Muscle layer of duodenum (tissue), 2 donors: ENCODE results near the gene VGF.
"Not testable (repeated sequence)": the region's sequence is repeated elsewhere in the genome, so short reads cannot be mapped to it uniquely, and the experiment has no call there.

Experiments used
- H3K27ac ChIP-seq: one replicate; pipeline ENCODE4 v1.7.0; 2013; ENCODE audit warnings: mild to moderate bottlenecking, low read length
- H3K27me3 ChIP-seq: one replicate; pipeline ENCODE4 v1.7.0; 2013; ENCODE audit warnings: low read depth, mild to moderate bottlenecking, control low read depth, low read length
- H3K36me3 ChIP-seq, 2 donors: one replicate each; pipeline ENCODE4 v1.7.0; 2013; ENCODE audit warnings: low read length in 2 of 2, control low read depth in 1 of 2, mild to moderate bottlenecking in 1 of 2; ENCODE audit not compliant: insufficient read depth in 2 of 2, control insufficient read depth in 1 of 2
- H3K4me1 ChIP-seq, 2 donors: one replicate each; pipeline ENCODE4 v1.7.0; 2013; ENCODE audit warnings: low read length in 2 of 2, mild to moderate bottlenecking in 2 of 2, control low read depth in 1 of 2, moderate library complexity in 1 of 2; ENCODE audit not compliant: insufficient read depth in 2 of 2, control insufficient read depth in 1 of 2
- H3K4me3 ChIP-seq, 2 donors: one replicate each; pipeline ENCODE4 v1.7.0; 2013; ENCODE audit warnings: low read length in 2 of 2, low read depth in 1 of 2, mild to moderate bottlenecking in 1 of 2
- H3K9me3 ChIP-seq, 2 donors: one replicate each; pipeline ENCODE4 v1.7.0; 2013; ENCODE audit warnings: low read length in 2 of 2, control low read depth in 1 of 2, mild to moderate bottlenecking in 1 of 2; ENCODE audit not compliant: control insufficient read depth in 1 of 2
- donor health status: healthy.

VGF gene

DNA sequence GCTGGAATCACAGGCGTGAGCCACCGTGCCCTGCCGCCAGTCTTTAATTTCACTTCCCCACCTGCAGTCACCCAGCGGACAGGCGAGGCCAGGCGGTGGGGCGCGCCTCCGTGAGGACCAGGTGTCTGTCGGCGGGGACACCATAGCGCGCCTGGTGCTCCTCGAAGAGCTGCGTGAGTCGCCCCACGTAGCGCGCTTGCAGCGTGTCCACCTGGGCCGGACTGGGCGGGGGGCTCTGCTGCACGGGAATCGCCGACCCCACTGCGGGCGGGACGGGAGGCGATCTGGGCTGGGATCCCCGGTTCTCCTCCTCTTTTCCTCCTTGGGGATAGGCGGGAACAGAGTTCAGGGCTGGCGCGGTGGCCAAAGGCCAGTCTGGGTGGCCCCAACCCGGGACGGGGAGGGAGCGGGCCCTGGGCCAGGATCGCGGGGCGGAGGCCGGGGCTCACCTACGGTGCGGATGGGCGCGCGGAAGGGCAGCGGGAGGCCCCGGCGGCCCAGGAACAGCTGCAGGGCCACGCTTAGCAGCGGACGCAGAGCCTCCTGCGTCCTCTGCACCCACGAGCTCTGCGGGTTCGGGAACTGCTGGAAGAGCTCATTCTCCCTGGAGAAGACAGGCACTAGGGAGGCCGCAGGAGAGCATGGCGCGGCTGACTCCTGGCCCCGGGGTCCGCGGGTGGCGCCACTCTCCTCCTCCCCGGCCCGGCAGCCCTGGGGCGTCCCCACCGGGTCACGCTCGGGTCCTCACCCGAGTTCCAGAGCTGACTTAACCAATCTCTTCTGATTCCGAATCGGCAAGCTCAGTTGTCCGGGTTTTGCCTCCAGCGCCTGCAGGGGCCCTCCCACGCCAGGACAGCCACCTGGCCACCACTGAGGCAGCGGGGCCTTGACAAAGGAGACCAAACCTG lies 36.6 kb upstream of the VGF start:
- no peak overlapping the region for H3K27ac ChIP-seq
- peaks cover 0 to 12% of the 10 kb centered on the region in 2 donors for H3K36me3 ChIP-seq
- H3K9me3 ChIP-seq = no peaks in the 10 kb centered on the region
- peaks cover 14% of the 10 kb centered on the region for H3K27me3 ChIP-seq
- peak overlapping the region in 1 of 2 donors; percentile 23 for H3K4me3 ChIP-seq
- H3K4me1 ChIP-seq = peaks cover 0 to 9% of the 10 kb centered on the region in 2 donors

DNA sequence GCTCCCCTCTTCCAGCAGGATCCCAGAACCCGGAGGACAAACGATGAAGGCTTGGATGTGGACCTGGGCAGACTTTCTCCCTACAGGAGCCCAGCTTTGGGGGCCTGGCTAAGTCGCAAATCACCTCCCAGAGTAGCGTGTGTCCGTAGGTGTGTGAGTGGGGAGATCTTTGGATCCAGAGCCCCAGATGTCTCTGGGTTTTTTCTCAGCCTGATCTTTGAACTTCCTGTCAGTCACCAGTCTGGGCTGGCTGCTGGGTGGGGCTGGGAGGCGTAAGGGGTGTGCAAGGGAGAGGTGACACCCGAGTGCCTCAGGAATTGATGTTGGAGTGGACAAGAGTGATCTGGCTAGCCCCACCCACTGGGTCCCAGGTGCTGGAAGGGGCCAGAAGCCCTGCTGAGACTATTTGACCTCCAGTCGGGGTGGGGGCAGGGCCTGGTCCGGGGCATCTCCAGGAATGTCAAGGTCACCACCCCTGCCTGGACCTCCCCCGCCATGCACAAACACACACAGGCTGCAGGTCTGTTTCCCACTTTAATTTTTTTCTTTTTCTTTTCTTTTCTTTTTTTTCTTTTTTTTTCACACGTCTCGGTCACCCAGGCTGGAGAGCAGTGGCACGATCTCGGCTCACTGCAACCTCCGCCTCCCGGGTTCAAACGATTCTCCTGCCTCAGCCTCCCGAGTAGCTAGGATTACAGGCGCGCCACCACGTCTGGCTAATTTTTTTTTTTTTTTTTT lies 35.7 kb upstream of the VGF start, which contains the start of gene MOGAT3:
Gene MOGAT3 (minus strand): TSS at position 175 of the 738 bp plus-strand sequence. CDS start 182 bp downstream, outside the sequence.
- Histone ChIP-seq H3K27ac (peak within 1 kb of the TSS; percentile 27), H3K9me3 (no peaks in the 10 kb centered on the region), H3K4me1 (peaks cover 0 to 9% of the 10 kb centered on the region in 2 donors), H3K27me3 (peaks cover 14% of the 10 kb centered on the region), H3K36me3 (peaks cover 0 to 4% of the 10 kb centered on the region in 2 donors), H3K4me3 (peak within 1 kb of the TSS; percentile 23 to 45)

DNA sequence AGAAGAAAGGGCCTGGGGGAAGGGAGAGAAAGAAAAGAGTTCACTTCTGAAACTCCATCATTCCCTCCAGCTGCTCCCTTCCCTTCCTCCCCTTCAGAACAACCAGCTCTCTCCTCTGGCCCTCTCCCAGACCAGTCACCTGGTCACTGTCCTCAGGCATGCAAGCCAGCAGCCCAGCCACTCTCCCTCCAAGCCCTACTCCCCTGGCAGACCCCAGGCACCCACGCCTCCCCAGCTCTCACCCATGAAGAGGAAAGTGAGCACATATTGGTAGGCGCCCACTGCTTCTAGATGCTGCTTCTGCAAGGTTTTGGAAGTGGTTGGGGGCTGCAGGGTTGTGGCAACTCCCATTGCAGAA lies 35.1 kb upstream of the VGF start:
- Histone ChIP-seq H3K4me3 (peak overlapping the region in 1 of 2 donors; percentile 45), H3K27ac (peak overlapping the region; percentile 27), H3K4me1 (peaks cover 0 to 9% of the 10 kb centered on the region in 2 donors), H3K9me3 (no peaks in the 10 kb centered on the region), H3K36me3 (no peaks in the 10 kb centered on the region), H3K27me3 (peaks cover 14% of the 10 kb centered on the region)

DNA sequence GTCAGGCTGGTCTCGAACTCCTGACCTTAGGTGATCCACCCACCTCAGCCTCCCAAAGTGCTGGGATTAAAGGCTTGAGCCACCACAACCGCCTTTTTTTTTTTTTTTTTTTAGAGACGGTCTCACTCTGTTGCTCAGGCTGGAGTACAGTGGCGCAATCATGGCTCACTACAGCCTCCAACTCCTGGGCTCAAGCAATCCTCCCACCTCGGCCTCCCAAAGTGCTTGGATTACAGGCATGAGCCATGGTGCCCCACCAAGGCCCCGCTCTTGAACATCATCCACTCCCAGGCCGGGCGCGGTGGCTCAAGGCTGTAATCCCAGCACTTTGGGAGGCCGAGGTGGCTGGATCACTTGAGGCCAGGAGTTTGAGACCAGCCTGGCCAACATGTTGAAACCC lies 34.2 kb upstream of the VGF start:
- H3K9me3 ChIP-seq, H3K36me3 ChIP-seq, H3K4me1 ChIP-seq, H3K27ac ChIP-seq, H3K4me3 ChIP-seq: not testable (repeated sequence)
- peaks cover 14% of the 10 kb centered on the region for H3K27me3 ChIP-seq

DNA sequence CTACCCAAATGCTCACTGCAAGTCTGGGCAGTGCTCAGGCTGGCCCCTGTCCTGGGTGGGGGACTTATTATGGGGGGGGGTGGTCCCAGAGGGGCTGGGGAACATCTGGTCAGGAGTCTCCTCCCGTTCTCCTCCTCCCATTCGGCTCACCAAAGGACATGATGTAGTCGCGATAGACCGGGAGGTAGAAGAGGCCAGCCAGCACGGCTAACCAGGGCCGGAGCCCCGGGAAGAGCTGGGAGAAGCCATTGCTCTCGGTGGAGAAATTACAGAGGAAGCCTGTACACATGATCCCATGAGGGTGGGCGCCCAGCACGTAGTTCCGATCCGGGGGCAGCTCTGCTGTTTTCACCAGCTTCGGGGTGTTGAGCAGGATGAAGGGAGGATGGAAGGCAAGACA lies 33.1 kb upstream of the VGF start:
- Histone ChIP-seq H3K27ac (no peak overlapping the region), H3K4me1 (peaks cover 0 to 9% of the 10 kb centered on the region in 2 donors), H3K9me3 (no peaks in the 10 kb centered on the region), H3K4me3 (no peak overlapping the region), H3K36me3 (no peaks in the 10 kb centered on the region), H3K27me3 (peaks cover 14% of the 10 kb centered on the region)

DNA sequence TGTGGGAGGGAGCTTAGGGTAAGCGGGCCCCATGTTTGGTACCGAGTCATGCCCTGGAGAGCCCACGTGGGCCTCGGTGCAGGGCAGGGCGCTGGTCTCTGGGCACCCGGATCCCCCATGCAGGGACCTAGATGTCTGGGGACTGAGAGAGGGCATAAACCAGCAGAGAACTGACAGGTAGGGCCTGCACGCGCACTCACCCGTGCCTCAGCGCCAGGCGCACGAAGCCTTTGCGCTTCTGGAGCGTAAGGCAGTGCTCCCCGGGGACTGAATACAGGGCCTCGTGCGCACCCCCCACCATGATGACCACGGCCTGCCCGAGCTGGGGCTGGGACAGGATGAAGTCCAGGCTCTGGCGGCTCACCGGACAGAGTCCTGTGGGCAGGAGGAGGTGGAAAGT lies 32.6 kb upstream of the VGF start:
- H3K27me3 ChIP-seq = peaks cover 14% of the 10 kb centered on the region
- H3K9me3 ChIP-seq = no peaks in the 10 kb centered on the region
- no peak overlapping the region for H3K27ac ChIP-seq
- H3K4me1 ChIP-seq = peaks cover 0 to 9% of the 10 kb centered on the region in 2 donors
- H3K36me3 ChIP-seq = no peaks in the 10 kb centered on the region
- no peak overlapping the region for H3K4me3 ChIP-seq

DNA sequence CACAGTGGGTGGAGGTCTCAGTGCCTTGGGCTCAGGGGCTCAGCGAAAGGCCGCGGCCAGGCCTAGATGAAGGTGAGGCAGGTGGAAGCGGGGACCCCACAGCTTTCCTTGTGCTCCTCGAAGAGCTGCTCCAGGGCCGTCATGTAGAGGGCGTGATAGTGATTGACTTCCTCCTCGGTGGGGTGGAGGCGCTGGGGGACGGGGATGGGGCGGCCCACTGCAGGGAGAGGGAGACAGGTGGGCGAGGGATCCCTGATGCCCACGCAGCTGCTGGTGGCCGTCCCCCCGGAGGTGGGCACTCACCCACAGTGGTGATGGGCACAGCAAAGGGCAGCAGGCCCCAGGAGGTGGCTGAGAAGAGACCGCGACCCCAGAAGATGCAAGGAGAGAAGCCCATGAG lies 30.5 kb upstream of the VGF start:
- Histone ChIP-seq H3K4me3 (no peak overlapping the region), H3K27me3 (peaks cover 6% of the 10 kb centered on the region), H3K9me3 (no peaks in the 10 kb centered on the region), H3K4me1 (no peaks in the 10 kb centered on the region), H3K27ac (no peak overlapping the region), H3K36me3 (no peaks in the 10 kb centered on the region)

DNA sequence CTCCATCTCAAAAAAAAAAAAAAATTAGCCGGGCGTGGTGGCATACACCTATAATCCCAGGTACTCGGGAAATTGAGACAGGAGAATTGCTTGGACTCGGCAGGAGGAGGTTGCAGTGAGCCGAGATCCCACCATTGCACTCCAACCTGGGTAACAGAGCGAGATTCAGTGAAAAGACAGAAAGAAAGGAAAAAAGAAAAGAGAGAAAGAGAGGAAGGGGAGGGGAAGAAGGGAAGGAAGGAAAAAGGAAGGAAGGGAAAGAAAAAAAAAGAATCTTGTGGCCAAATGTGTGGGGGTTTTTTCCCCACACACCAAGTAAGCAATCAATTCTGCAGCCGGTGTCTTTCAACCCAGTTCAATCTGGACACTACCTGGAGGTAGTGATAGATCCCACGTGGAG lies 23.7 kb upstream of the VGF start:
- Histone ChIP-seq H3K27ac (no peak overlapping the region), H3K9me3 (no peaks in the 10 kb centered on the region), H3K4me3 (no peak overlapping the region), H3K36me3 (no peaks in the 10 kb centered on the region), H3K4me1 (no peaks in the 10 kb centered on the region), H3K27me3 (no peaks in the 10 kb centered on the region)

DNA sequence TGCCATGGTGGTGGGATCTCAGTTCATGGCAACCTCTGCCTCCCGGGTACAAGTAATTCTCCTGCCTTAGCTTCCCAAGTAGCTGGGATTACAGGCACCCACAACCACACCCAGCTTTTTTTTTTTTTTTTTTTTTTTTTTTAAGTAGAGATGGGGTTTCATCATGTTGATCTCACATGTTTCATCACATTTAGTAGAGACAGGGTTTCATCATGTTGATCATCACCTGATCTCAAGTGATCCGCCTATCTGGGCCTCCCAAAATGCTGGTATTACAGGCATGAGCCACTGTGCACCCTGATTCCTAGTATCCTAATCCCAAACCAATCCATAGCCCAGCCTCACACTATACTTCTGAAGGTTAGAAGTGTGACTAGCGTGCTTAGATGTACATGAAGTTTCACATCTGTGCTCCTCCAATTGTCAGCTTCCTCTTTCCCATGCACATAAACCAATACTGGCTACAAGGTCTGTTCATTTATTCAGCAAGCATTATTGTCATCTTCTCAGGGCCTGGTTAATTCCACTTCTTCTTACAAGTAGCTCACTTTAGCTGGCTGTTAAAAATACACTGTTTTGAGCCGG lies 21.6 kb upstream of the VGF start:
- Histone ChIP-seq H3K9me3 (no peaks in the 10 kb centered on the region), H3K4me3 (no peak overlapping the region), H3K36me3 (no peaks in the 10 kb centered on the region), H3K27ac (no peak overlapping the region), H3K4me1 (no peaks in the 10 kb centered on the region), H3K27me3 (no peaks in the 10 kb centered on the region)

DNA sequence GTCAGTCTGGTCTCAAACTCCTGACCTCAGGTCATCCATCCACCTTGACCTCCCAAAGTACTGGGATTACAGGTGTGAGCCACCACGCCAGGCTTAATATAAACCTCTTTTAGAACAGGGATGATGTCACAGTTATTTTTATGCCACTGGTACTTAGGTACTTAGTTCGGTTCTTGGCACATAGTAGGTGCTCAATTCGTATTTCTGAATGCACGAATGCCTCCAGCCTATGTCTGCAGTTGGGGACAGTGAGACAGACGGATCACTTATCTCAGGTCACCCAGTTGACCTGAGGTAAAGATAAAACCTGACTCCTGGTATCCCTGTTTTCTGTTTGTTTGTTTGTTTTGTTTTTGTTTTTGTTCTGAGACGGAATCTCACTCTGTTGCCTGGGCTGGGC lies 20.8 kb upstream of the VGF start:
- Histone ChIP-seq H3K27ac (no peak overlapping the region), H3K4me3 (no peak overlapping the region), H3K9me3 (no peaks in the 10 kb centered on the region), H3K36me3 (no peaks in the 10 kb centered on the region), H3K27me3 (no peaks in the 10 kb centered on the region), H3K4me1 (no peaks in the 10 kb centered on the region)

DNA sequence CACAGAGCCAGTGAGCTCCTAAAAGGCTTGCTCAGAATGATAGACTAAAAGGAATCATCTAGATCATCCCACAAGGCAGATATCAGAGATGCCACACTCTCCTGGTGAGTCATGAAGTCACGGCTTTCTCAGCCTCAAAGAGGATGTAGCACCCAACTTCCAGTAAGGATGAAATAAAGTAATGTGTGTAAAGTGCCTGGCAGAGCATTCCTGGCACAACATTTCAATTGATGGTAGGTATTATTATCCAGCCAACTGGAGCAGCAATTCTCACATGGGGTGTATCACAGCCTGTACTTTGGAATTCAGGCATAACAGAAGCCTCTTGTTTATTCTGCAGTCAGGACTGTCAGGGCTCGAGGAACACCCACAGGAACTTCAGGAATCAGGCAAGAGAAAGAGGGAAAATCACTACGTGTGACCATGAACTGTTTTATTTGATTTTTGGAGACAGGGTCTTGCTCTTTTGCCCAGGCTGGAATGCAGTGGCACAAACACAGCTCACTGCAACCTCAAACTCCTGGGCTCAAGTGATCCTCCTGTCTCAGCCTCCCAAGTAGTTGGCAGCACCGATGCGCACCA lies 20.0 kb upstream of the VGF start:
- Histone ChIP-seq H3K27ac (no peak overlapping the region), H3K9me3 (no peaks in the 10 kb centered on the region), H3K4me3 (no peak overlapping the region), H3K4me1 (peaks cover 0 to under 1% of the 10 kb centered on the region in 2 donors), H3K36me3 (no peaks in the 10 kb centered on the region), H3K27me3 (peaks cover 7% of the 10 kb centered on the region)
